Ureter (tissue), 1 donor: ENCODE measurements around the gene RNF41. TPM values are rescaled to one million over a fixed set of nuclear protein-coding genes. Genes with fewer than 3 reads are reported as not detected.
A peak's percentile ranks its signal among the peaks of the same experiment; 100 is the strongest.
"Not testable (repeated sequence)": the region's sequence is repeated elsewhere in the genome, so short reads cannot be mapped to it uniquely, and the experiment has no call there.

Experiments
- DNase-seq: peaks from one replicate; pipeline ENCODE4 v3.0.0-alpha.2; 2020; ENCODE audit warnings: low spot score
- total RNA-seq: library from RNA; stranded (reverse); gene quantifications from one replicate; pipeline ENCODE4 v1.2.4, GENCODE V29; 2023
- donor health status: DM: yes; HTN: yes; CAD: no.

The RNF41 gene
- total RNA-seq, 1 donor from 2014 or later: 48.8 TPM

DNA sequence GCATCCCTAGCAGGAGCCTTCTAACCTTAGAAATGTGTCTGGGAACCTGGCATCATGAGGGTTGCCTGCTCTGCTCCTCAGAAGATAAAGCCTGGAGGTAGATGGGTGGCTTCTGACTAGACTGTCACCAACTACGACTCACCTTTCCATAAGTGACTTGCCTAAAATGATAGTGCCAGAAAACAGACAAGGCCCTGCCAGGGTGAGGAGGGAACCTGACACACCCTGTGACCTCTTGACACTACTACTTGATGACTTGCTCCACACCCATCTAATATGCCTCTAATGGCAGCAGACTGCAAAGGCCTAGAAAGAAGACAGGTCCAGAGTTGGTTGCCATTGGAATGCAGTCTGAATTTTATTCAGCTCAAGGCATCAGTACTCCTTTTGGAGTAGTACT lies 9.4 kb downstream of the RNF41 start:
- no peak for DNase-seq

DNA sequence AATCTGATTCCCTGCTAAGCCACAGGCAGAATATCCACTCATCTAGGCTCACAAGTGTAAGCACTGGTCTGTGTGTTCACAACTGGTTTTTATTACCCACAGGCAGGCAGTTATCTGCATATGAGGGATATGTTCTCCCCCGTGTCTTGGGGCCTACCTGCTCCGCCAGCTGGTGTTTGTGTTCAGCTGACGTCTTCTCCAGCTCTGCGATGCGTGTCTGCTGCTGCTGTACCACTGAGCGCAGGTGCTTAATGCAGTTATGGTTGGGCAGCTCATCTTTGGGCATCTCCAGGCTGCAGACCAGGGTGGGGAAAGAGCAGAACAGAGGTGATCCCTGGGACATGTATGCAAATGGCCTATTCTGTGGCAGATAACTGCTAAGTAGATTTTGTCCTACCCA lies 13.7 kb downstream of the RNF41 start:
- no peak for DNase-seq

DNA sequence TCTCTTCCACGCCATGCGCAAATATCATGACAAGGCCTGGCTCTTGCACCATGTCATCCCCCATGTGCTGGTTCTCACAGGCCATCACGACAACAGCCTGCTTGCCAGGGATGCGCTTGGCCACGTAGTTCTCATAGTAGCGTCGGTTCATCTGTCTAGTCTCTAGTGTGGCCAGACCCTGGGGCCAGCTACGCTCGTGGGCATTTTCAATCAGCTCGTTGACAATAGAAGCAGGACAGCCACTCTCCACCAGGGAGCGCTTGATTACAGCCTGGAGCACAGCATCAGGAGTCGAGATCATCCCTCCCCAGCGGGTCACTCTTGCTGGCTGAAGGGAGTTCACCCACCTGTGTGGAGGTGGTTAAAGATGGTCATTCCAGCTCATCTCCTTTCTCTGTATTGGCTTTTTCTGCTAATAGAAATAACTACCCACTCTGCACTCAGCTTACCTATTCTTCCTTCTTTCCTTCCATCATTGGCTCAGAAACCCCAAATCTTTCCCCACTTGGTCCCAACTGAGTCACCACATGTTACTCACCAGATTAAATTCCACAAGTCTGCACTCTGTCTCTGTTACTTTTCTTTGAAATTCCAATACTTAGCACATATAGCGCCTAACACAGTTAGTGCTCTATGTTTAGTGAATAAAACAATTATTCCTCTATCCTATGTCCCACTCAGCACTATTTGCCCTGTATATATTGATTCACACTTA lies 15.1 kb downstream of the RNF41 start:
- no peak for DNase-seq

DNA sequence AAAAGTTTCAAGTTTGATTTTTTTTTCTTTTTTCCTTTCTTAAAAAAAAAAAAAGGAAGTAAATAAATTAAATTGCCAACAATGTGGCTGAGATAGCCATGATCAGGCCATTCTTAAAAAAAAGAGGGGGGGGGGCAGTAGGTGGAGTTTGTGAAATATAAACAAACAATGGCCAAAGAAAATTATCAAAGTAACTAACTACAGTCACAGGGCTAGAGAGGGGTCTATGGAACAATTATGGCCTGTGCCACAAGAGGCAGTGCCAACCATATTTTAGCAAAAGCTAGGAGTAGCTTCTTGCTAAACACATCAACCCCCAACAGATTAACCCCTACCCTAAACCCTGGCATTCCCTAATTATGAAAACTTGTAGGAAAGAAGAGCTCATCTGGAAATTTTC lies 16.3 kb downstream of the RNF41 start:
- DNase-seq: no peak

DNA sequence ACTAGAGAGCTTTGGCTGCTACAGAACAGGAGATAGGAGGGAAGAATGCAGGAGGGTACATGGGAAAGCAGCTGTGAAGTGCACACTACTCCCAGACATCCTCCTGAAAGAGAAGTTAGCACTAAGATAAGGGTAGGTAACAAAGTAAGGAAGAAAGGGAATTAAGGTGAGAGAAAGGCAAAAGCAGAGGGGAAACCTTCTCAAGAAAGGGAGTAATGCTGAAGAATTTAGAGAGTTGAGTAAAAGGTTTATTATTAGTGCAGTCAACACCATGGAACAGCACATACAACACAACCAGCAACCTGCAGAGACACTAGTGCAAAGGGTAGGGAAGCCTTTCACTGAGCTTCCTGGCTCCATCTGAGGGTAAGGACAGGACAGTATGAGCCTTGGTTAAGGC lies 17.4 kb downstream of the RNF41 start:
- no peak for DNase-seq

- DNase-seq: no peak
Measured at GRCh38 chr12:56202838-56203237, 18.9 kb downstream of the RNF41 start.

- DNase-seq: no peak
Measured at GRCh38 chr12:56202366-56202765, 19.4 kb downstream of the RNF41 start.

DNA sequence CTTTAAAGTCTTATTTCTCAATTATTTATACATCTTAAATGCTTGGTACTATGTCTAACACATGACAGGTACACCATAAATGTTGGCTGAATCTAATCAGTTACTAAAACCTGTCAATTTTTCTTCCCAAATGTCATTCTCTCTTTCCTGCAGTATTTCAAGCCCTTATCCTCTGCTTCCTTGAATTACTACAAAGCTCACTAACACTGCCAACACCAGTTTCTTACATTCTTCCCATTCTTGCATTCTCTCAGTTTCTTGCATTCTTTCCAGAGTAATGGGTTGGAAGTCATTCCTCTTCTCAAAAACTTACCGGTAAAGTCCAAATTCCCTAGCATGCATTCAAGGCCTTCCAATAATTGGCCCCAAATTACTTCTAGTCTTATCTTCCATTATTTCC lies 22.9 kb downstream of the RNF41 start:
- no peak for DNase-seq

- DNase-seq: no peak
Measured at GRCh38 chr12:56197921-56198635, 23.6 kb downstream of the RNF41 start.

DNA sequence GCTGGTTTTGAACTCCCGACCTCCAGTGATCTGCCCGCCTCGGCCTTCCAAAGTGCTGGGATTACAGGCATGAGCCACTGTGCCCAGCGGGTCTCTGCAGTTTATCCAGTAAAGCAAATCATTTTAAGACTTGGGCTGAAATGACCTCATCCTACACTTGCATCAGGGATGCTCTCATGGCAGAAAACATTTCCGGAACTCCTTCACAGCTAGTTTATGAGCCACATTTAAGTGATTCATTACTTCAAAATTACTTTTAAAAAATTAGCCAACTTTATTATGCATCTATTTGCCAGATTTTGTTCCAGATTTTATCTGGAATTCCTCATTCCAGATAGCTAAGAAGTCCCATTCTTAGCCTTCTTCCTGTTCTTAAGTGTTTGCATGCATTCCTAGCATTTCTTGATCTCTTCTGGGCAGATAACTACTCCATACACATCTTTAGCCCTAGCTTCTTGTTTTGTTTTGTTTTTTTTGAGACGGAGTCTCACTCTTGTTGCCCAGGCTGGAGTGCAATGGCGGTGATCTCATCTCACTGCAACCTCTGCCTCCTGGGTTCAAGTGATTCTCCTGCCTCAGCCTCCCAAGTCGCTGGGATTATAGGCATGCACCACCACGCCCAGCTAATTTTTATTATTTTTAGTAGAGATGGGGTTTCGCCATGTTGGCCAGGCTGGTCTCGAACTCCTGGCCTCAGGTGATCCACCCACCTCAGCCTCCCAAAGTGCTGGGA lies 24.7 kb downstream of the RNF41 start:
- not testable (repeated sequence) for DNase-seq

DNA sequence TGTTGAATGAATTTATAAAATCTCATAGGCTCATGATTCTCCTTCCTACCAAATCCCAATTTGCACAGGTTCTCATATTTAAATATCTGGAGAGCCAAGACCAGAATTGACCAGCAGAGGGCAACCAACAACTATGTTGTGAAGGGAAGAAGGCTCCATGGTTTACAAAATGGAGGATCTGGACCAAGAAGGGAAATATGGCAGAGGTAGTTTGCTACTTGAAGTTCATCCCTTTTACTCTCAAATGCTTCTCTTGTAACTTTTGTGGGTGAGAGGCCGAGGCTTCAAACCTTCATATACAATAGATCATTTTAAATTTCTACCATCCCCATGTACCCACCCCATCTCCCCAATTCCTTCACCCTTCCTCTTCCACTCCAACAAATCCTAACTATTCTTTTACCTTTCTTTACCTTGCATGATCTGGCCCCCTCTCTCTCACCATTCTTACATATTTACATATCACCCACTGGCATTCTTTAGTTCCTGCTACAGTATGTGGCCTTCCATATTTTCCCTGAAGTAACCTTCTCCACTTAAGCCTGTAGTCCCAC lies 28.6 kb downstream of the RNF41 start:
- peak; percentile 85 for DNase-seq

DNA sequence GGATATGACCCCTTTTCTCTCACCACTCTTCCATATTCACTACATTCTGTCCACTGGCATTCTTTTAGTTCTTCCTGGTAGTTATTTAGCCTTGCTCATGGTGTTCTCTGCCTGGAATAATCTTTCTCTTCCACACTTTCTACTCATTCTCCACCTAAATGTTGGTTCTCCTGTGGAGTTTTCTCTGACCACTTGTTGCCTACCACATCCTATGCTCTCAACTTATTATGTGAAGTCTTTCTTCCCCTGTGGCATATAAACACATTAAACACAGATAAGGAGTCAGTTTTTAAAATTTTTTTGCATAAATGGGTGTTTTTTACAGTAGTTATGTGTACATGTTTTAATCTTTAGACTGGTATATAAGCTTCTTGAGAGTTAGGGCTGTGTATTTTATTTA lies 29.1 kb downstream of the RNF41 start:
- DNase-seq: no peak

DNA sequence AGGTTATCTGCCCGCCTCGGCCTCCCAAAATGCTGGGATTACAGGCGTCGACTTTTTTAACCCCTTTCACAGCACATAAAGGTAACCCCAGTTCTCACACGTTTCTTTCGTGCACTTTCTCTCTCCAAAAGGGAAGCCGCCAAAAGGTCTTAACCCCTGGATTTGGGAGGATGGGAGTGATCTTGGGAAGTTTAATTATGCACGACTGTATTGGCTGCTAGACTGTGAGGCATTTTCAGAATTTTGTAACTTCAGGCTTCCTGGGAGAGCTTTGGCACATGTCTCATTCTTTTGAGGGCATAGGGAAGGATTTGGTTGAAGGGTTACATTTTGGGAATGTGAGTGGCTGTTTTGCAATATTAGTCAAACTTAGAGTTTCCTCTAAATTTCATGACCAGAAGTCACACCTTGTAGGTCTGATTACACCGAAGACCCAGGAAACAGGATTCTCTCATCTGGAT lies 31.0 kb downstream of the RNF41 start:
- DNase-seq: no peak

- DNase-seq: peak; percentile 92
Measured at GRCh38 chr12:56189918-56190694, 31.6 kb downstream of the RNF41 start.

- peak; percentile 90 for DNase-seq
Measured at GRCh38 chr12:56189099-56189917, 32.4 kb downstream of the RNF41 start, which contains the start of gene SMARCC2. TSS of gene SMARCC2 (minus strand) at chr12:56189483. CDS start at chr12:56189461, 22 bp downstream.

- no peak for DNase-seq
Measured at GRCh38 chr12:56188778-56189098, 33.0 kb downstream of the RNF41 start.

GRCh38 chr12:56188131-56188777 lies 33.5 kb downstream of the RNF41 start:
- DNase-seq: no peak

- DNase-seq: no peak
Measured at GRCh38 chr12:56186957-56187356, 34.8 kb downstream of the RNF41 start.

GRCh38 chr12:56178347-56178746 lies 43.4 kb downstream of the RNF41 start:
- DNase-seq: no peak

DNA sequence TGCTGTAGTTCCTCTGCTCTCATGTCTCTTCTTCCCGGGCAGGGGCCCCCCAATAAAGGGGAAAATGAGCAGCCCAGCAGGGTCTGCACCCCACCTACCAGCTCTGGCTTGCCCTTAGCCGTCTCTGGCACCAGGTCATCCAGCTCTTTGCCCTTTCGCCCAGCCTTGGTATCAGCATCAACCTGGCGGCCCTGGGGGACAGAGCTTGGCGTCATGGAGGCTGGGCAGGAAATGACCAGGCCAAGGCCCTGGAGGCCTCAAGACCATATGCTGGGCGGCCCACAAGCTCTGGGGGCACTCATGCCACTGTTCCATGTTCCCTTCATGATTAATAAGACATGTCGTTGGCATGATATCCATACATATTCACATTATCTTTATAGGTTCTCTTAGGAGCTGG lies 48.9 kb downstream of the RNF41 start:
- DNase-seq: no peak
